Stimulated activated CD4-positive, alpha-beta T cell treated with anti-CD3 and anti-CD28 coated beads, TNF-alpha, amount 100 ng/mL, for 24 hours (primary cell): ENCODE measurements around the gene APOO.
"Not testable (repeated sequence)": the region's sequence is repeated elsewhere in the genome, so short reads cannot be mapped to it uniquely, and the experiment has no call there.

ENCODE experiments used
- DNase-seq, 3 experiments: peaks; one replicate each; pipeline ENCODE4 v3.0.0-alpha.2; 2020; ENCODE audit warnings: low read depth in 3 of 3

APOO gene

DNA sequence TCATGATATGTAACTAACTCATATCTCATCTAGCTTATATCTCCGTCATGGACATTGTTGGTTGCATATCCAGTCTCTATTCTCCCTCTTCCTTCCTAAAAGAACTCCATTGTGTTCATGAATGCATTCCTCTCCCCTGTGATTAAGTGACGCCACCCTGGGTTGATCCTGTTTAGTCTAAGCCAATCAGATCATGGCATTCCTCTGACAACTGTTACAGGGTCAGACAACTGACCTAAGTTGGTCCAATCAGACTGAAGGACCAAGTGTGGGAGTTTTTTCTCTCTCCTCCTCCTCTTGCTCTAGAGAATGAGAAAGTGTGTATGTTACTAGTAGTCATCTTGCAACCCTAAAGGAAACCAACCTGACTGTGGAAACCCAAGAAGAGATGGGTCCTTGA, 3.6 kb downstream of the APOO start:
- DNase-seq, result no peak

- no peak for DNase-seq
Observed at GRCh38 chrX:23902419-23902818, 5.3 kb downstream of the APOO start.

- no peak for DNase-seq
Observed at GRCh38 chrX:23901805-23902204, 5.9 kb downstream of the APOO start.

DNA sequence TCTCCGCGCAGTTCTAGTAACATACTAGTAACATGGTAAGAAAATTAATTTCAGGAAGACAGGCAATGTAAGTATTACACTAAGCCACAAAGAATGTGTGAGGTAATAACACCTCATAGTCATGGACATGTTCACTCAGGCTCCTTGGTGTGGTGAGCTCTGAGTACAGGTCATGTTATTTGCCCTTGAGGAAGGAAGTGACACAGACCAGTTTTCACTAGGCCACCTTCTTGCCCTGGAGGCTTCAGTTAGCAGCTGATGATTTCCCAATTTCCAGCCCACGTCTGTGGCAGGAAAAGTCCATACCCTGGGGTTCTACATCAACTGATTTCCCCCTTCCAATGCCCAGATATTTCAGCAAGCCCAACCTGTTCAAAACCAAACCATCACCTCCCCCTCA, 6.7 kb downstream of the APOO start:
- DNase-seq, result no peak

DNA sequence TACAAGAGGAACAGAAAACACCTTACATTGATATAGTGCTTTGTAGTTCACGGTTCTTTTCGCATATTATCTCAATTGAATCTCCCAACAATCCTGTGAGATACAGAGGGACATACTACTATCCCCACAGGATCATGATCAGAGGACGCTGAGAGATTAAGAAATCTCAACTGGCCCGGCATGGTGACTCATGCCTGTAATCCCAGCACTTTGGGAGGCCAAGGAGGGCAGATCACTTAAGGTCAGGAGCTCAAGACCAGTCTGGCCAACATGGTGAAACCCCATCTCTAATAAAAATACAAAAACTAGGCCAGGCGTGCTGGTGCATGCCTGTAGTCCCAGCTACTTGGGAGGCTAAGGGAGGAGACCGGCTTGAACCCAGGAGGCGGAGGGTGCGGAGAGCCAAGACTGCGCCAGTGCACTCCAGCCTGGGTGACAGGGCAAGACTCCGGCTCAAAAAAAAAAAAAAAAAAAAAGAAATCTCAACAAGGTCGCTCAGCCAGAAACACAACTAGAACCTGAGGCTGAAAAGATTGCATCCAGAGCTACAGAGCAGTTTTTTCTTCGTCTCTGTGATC, 7.4 kb downstream of the APOO start:
- DNase-seq, result no peak

GRCh38 chrX:23898412-23898959, 9.3 kb downstream of the APOO start:
- DNase-seq, result no peak

GRCh38 chrX:23896981-23897380, 10.8 kb downstream of the APOO start:
- no peak for DNase-seq

DNA sequence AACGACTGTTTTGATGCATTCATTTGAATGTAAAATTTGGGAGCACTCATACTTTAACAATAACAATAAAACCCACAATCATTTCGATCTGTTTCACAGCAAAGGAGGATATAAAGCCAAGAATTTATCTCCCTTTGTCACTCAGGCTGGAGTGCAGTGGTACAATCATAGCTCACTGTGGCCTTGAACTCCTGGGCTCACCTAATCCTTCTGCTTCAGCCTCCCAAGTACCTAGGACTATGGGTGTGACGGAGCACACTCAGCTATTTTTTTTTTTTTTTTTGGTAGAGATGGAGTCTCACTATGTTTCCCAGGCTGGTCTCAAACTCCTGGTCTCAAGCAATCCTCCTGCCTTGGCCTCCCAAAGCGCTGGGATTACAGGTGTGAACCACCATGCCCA, 11.2 kb downstream of the APOO start:
- not testable (repeated sequence) for DNase-seq

DNA sequence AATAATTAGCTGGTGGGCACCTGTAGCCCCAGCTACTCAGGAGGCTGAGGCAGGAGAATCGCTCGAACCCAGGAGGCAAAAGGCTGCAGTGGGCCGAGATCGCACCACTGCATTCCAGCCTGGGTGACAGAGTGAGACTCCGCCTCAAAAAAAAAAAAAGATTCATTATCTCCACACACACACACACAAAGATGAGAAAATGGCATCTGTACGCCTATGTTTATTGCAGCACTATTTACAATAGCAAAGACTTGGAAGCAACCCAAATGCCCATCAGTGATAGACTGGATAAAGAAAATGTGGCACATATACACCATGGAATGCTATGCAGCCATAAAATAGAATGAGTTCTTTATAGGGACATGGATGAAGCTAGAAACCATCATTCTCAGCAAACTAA, 12.7 kb downstream of the APOO start:
- not testable (repeated sequence) for DNase-seq

- DNase-seq, result no peak
Observed at GRCh38 chrX:23890933-23891332, 16.8 kb downstream of the APOO start.

DNA sequence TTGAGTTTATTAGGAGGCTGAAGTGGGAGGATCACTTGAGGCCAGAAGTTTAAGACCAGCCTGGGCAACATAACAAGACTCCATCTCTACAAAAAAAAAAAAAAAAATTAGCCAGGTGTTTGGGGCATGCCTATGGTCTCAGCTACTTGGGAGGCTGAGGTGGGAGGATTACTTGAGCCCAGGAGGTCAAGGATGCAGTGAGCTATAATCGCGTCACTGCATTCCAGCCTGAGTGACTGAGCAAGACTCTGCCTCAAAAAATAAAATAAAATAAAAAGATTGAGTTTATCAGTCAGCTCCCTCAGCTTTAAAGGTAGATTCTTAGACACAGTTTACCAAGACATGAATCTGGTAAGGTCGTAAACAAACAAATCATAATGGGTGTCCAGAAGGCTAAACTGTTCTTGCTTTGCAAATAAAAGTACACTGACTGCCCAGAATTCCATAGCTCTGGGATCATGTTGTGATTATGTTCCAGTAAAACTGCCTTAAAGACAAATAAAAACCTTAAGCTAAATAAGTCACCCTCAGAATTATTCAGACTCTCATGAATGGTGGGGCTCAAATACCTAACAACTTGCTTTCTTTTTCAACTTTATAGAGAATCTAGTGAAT, 18.7 kb downstream of the APOO start:
- no peak for DNase-seq

GRCh38 chrX:23887918-23888317, 19.8 kb downstream of the APOO start:
- DNase-seq, result no peak

- DNase-seq, result no peak
Observed at GRCh38 chrX:23887451-23887850, 20.3 kb downstream of the APOO start.

DNA sequence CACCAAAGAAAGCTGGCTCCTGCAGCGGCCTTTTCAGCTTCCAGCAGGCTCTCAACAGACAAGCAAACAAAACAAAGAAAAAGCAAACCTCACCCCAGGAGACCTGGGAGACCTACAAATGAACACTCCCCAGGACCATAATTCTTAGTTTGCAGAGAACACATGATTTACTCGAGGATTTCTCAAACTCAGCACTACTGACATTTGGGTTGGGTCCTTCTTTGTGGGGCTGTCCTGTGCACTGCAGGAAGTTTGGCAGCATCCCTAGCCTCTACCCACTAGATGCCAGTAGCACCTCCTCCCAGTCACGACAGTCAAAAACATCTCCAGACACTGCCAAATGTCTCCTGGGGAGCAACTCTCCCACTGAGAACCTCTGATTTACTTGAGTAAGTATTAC, 21.9 kb downstream of the APOO start:
- no peak for DNase-seq

DNA sequence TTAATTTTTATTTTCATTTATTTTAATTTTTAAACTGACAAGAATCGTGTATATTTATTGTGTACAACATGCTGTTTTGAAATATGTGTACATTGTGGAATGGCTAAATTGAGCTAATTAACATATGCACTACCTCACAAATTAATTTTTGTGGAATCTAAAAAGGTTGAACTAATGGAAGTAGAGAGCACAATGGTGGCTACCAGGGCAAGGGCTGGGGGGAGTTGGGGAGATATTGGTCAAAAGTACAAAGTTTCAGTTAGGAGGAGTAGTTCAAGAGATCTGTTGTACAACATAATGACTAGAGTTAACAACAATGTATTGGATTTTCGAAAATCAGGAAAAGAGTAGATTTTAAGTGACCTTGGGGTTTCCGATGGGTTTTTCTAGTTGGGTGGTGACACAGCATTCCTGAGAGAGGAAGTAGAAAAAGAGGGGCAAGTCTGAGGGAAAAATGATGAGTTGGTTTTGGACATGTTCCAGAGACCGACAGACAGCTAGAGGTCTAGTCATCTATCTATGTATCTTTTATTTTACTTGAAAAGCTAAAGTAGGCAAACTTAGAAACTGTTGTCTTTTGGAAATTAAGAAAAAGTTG, 23.2 kb downstream of the APOO start:
- no peak for DNase-seq

DNA sequence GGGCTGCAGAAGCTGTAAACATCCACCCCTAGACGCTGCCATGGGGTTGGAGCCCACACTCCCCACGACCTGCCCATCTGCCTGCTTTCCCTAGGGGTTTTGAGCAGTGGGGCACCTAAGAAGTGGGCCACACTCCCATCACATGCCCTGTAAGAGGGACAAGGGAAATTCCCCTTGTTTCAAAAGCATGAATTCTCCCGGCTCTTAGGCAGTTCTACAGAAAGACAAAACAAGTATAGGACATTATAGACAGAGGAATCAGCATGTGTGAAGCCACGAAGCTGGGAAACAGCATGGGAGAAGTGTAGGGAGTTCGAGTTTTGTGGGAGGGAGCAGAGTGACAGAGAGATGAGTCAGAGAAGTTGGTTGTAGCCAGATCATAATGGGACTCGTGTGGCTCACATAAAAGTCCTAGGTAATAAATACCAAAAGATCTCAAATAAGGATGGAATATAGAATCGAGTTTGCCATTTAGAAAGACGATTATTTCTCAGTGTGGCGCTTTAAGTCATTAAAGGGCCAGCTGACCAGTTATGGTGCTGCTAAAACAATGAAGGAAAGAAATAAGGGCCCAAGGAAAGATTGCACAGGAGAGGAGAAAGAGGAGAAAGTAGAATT, 23.9 kb downstream of the APOO start:
- peak in 1 of 3 experiments; percentile 2 for DNase-seq

DNA sequence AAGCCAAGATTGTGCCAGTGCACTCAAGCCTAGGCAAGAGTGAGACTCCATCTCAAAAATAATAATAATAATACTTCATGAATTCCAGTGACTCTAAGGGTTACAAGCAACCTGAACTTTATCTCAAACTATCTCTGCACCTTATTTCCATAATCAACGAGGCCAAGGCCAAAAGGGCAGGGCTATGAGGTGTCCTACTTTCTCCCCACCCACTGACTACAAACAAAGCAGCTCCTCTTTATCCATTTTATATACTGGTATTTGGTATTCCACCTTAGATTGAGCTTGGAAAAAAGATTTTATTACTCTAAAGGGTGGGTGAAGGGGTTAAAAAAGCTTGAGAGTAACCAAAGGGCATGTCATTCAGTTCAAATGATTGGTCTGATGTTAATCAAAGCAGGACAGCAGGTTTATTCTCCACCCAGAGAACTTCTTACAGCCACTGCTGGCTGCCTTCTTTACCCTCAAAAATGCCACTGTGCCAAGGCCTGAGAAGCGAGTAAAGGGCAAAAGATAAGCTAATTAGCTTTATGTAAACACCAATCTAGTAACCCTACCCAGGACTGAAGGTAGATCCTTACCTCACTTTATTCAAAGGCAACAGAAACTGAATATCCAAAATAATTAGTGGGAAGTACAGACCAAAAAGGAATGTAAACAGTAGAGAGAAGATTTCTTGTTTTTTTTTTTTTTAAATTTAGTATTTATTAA, 28.2 kb downstream of the APOO start:
- no peak for DNase-seq

- no peak for DNase-seq
Observed at GRCh38 chrX:23871905-23872546, 35.7 kb downstream of the APOO start.

DNA sequence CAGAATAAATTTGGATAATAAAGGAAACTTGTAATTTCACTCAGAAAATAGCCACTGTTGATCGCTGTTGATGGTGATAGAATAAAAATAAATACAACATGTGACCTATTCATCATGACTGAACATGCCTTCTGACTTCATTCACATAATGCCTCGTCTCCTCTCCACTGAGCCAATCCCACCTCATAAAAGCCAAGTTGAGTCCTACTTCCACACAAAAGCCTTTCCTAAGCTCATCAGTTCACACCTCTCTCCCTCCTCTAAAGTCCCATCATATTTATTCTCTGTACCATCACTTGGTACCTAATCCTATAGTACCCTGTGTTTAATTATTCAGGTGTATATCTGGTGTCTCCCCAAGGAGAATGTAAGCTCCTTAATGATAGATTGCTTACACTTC, 37.7 kb downstream of the APOO start:
- no peak for DNase-seq

GRCh38 chrX:23864742-23865326, 42.9 kb downstream of the APOO start:
- DNase-seq, result no peak

DNA sequence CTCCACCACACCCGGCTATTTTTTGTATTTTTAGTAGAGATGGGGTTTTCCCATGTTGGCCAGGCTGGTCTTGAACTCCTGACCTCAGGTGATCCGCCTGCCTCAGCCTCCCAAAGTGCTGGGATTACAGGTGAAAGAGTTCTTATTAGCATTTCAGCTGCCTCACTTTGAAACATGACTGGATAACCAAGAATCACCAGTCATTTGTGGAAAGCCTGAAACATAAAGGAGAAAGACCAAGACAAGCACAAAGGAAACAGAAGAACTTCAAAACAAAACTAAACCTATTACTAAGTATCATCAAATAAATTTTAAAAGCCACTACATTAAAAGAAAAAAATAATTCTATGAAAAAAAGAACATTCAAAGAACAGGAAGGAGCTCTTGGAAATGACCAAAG, 45.8 kb downstream of the APOO start:
- not testable (repeated sequence) for DNase-seq
